GM12878 (cell line): Measurements from ENCODE around the gene FIZ1. TPM values are rescaled to one million over a fixed set of nuclear protein-coding genes. Genes with fewer than 3 reads are reported as not detected.

Source experiments
- BMI1 ChIP-seq: fragments of 450-650 bp; IDR thresholded peaks from 2 replicates; pipeline ENCODE4 v1.6.1; 2016; ENCODE audit warnings: mild to moderate bottlenecking, moderate library complexity, borderline replicate concordance
- EED ChIP-seq: sonication (generic); IDR thresholded peaks from 2 replicates; pipeline ENCODE4 v1.6.1; 2016; ENCODE audit warnings: antibody characterized with exemption, low read depth
- ETV6 ChIP-seq, 2 experiments: fragments of 450-650 bp in 1 of 2; IDR thresholded peaks in 1 of 2; conservative IDR thresholded peaks in 1 of 2; 2 replicates each; pipeline ENCODE4 v1.6.1; 2014; ENCODE audit warnings: antibody characterized with exemption in 1 of 2, borderline replicate concordance in 1 of 2, low read depth in 1 of 2, mild to moderate bottlenecking in 1 of 2, moderate library complexity in 1 of 2
- GABPA ChIP-seq: IDR thresholded peaks from 2 replicates; pipeline ENCODE4 v1.6.1; 2014; ENCODE audit warnings: antibody characterized with exemption, low read depth, mild to moderate bottlenecking, inconsistent platforms
- HCFC1 ChIP-seq: fragments of 150-350 bp; IDR thresholded peaks from 2 replicates; pipeline ENCODE4 v1.6.1; 2014; ENCODE audit warnings: low read length
- IKZF1 ChIP-seq: fragments of 450-650 bp; conservative IDR thresholded peaks from 2 replicates; pipeline ENCODE4 v1.6.1; 2017; ENCODE audit warnings: antibody characterized with exemption, mild to moderate bottlenecking
- IKZF2 ChIP-seq, 2 experiments: fragments of 450-650 bp; IDR thresholded peaks; 2 replicates each; pipeline ENCODE4 v1.6.1; 2017; ENCODE audit warnings: mild to moderate bottlenecking in 2 of 2, moderate library complexity in 2 of 2
- JUNB ChIP-seq: IDR thresholded peaks from 2 replicates; pipeline ENCODE4 v1.6.1; 2016; ENCODE audit warnings: antibody characterized with exemption, mild to moderate bottlenecking
- KLF5 ChIP-seq: fragments of 450-650 bp; IDR thresholded peaks from 2 replicates; pipeline ENCODE4 v1.6.1; 2014; ENCODE audit warnings: mild to moderate bottlenecking; ENCODE audit not compliant: partially characterized antibody
- MEF2A ChIP-seq: IDR thresholded peaks from 2 replicates; pipeline ENCODE4 v1.6.1; 2011; ENCODE audit warnings: low read depth, mild to moderate bottlenecking, low read length, moderate library complexity; ENCODE audit not compliant: insufficient read depth
- NR2F1 ChIP-seq: fragments of 450-650 bp; conservative IDR thresholded peaks from 2 replicates; pipeline ENCODE4 v1.6.1; 2017; ENCODE audit warnings: mild to moderate bottlenecking
- RUNX3 ChIP-seq: IDR thresholded peaks from 2 replicates; pipeline ENCODE4 v1.6.1; 2012; ENCODE audit warnings: low read length, inconsistent platforms
- TARDBP ChIP-seq: IDR thresholded peaks from 2 replicates; pipeline ENCODE4 v1.6.1; 2016; ENCODE audit warnings: borderline replicate concordance
- ZNF622 ChIP-seq: fragments of 450-650 bp; IDR thresholded peaks from 2 replicates; pipeline ENCODE4 v1.6.1; 2017; ENCODE audit warnings: mild to moderate bottlenecking, inconsistent platforms
- polyA plus RNA-seq, 11 experiments: library from polyadenylated mRNA; depleted of rRNA in 4 of 11; unstranded in 6 of 11; stranded (reverse) in 5 of 11; fragments of >200 nt; fragmentation: Nextera tagmentation in 4 of 11; fragmentation: Illumina TruSeq in 1 of 11; extraction: Ambion mirVana in 4 of 11; extraction: Trizol in 1 of 11; gene quantifications; 1 replicate in 1 of 11; 2 replicates in 10 of 11; pipeline versions ENCODE4 v1.2.1 to v1.2.3, GENCODE V29; 2011 to 2016; ENCODE audit warnings: inconsistent platforms in 2 of 11, missing spikeins in 2 of 11, low read depth in 1 of 11
- total RNA-seq, 4 experiments: library from RNA; depleted of rRNA in 3 of 4; stranded (reverse); fragments of >200 nt in 3 of 4; fragmentation: Illumina TruSeq in 1 of 4; extraction: Trizol in 1 of 4; gene quantifications; 2 replicates each; pipeline versions ENCODE4 v1.2.1 to v1.2.3, GENCODE V29; 2013 to 2021
- TF ChIP-seq, protein P1 (sequence below): fragments of 450-650 bp; IDR thresholded peaks from 2 replicates; pipeline ENCODE4 v1.6.1; 2017; ENCODE audit warnings: mild to moderate bottlenecking, moderate library complexity
- TF ChIP-seq, protein P2 (sequence below): fragments of 450-650 bp; formaldehyde crosslinking; IDR thresholded peaks from 2 replicates; pipeline ENCODE4 v1.4.0; 2022; ENCODE audit warnings: mild to moderate bottlenecking, moderate library complexity
- TF ChIP-seq, protein P3 (sequence below): fragments of 450-650 bp; IDR thresholded peaks from 2 replicates; pipeline ENCODE4 v1.6.1; 2016; ENCODE audit warnings: mild to moderate bottlenecking, moderate library complexity, borderline replicate concordance

The FIZ1 gene
- total and polyA plus RNA-seq, 10 of the 15 experiments (the other 5 are each of a cell fraction or from before 2014, with no cell fraction given) = 0.60 to 16.8 (median 4.2) TPM

DNA sequence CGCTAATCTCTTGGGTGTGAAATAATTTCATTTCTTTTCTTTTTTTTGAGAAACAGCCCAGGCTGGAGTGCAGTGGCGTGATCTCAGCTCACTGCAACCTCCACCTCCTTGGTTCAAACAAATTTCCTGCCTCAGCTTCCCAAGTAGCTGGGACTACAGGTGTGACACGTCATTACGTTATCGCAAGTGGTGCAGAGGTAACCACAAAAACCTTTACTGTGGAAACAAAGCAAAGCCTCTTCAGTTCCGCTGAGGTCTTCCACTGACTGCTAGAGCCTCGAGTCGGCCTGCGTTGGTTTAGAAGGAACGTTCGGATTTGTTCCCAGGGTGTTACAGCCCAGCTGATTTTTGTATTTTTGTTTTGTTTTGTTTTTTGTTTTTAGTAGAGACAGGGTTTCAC, 27.0 kb upstream of the FIZ1 start (continued):
- TF ChIP-seq, protein P1, sequence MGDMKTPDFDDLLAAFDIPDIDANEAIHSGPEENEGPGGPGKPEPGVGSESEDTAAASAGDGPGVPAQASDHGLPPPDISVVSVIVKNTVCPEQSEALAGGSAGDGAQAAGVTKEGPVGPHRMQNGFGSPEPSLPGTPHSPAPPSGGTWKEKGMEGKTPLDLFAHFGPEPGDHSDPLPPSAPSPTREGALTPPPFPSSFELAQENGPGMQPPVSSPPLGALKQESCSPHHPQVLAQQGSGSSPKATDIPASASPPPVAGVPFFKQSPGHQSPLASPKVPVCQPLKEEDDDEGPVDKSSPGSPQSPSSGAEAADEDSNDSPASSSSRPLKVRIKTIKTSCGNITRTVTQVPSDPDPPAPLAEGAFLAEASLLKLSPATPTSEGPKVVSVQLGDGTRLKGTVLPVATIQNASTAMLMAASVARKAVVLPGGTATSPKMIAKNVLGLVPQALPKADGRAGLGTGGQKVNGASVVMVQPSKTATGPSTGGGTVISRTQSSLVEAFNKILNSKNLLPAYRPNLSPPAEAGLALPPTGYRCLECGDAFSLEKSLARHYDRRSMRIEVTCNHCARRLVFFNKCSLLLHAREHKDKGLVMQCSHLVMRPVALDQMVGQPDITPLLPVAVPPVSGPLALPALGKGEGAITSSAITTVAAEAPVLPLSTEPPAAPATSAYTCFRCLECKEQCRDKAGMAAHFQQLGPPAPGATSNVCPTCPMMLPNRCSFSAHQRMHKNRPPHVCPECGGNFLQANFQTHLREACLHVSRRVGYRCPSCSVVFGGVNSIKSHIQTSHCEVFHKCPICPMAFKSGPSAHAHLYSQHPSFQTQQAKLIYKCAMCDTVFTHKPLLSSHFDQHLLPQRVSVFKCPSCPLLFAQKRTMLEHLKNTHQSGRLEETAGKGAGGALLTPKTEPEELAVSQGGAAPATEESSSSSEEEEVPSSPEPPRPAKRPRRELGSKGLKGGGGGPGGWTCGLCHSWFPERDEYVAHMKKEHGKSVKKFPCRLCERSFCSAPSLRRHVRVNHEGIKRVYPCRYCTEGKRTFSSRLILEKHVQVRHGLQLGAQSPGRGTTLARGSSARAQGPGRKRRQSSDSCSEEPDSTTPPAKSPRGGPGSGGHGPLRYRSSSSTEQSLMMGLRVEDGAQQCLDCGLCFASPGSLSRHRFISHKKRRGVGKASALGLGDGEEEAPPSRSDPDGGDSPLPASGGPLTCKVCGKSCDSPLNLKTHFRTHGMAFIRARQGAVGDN = no peak
- TF ChIP-seq TARDBP (no peak), MEF2A (no peak), IKZF1 (peak; percentile 81), IKZF2 (IDR thresholded peaks at IDR 0.05) (peak; percentile 81 to 85), ZNF622 (no peak), GABPA (0 out of 2 replicates have a peak, but pooled peaks have one; percentile 34), JUNB (no peak; the same call in 1 of the 2 replicates), KLF5 (no peak), EED (peak; percentile 91), RUNX3 (peak; percentile 95), ETV6 (conservative IDR thresholded peaks at IDR 0.05 in 1 of 2, IDR thresholded peaks at IDR 0.05 in 1 of 2; ENCODE audit: borderline replicate concordance in 1 of 2, low read depth in 1 of 2) (0 out of 4 replicates have a peak, but pooled peaks of 1 of the 2 experiments have one; percentile 25), BMI1 (no peak), HCFC1 (no peak), NR2F1 (0 out of 2 replicates have a peak, but pooled peaks have one; percentile 14)
- TF ChIP-seq, protein P2, sequence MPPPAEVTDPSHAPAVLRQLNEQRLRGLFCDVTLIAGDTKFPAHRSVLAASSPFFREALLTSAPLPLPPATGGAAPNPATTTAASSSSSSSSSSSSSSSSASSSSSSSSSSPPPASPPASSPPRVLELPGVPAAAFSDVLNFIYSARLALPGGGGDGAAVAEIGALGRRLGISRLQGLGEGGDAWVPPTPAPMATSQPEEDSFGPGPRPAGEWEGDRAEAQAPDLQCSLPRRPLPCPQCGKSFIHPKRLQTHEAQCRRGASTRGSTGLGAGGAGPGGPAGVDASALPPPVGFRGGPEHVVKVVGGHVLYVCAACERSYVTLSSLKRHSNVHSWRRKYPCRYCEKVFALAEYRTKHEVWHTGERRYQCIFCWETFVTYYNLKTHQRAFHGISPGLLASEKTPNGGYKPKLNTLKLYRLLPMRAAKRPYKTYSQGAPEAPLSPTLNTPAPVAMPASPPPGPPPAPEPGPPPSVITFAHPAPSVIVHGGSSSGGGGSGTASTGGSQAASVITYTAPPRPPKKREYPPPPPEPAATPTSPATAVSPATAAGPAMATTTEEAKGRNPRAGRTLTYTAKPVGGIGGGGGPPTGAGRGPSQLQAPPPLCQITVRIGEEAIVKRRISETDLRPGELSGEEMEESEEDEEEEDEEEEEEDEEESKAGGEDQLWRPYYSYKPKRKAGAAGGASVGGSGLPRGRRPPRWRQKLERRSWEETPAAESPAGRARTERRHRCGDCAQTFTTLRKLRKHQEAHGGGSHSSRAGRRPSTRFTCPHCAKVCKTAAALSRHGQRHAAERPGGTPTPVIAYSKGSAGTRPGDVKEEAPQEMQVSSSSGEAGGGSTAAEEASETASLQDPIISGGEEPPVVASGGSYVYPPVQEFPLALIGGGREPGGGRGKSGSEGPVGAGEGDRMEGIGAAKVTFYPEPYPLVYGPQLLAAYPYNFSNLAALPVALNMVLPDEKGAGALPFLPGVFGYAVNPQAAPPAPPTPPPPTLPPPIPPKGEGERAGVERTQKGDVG (CRISPR knock-in tag) = no peak
- TF ChIP-seq, protein P3, sequence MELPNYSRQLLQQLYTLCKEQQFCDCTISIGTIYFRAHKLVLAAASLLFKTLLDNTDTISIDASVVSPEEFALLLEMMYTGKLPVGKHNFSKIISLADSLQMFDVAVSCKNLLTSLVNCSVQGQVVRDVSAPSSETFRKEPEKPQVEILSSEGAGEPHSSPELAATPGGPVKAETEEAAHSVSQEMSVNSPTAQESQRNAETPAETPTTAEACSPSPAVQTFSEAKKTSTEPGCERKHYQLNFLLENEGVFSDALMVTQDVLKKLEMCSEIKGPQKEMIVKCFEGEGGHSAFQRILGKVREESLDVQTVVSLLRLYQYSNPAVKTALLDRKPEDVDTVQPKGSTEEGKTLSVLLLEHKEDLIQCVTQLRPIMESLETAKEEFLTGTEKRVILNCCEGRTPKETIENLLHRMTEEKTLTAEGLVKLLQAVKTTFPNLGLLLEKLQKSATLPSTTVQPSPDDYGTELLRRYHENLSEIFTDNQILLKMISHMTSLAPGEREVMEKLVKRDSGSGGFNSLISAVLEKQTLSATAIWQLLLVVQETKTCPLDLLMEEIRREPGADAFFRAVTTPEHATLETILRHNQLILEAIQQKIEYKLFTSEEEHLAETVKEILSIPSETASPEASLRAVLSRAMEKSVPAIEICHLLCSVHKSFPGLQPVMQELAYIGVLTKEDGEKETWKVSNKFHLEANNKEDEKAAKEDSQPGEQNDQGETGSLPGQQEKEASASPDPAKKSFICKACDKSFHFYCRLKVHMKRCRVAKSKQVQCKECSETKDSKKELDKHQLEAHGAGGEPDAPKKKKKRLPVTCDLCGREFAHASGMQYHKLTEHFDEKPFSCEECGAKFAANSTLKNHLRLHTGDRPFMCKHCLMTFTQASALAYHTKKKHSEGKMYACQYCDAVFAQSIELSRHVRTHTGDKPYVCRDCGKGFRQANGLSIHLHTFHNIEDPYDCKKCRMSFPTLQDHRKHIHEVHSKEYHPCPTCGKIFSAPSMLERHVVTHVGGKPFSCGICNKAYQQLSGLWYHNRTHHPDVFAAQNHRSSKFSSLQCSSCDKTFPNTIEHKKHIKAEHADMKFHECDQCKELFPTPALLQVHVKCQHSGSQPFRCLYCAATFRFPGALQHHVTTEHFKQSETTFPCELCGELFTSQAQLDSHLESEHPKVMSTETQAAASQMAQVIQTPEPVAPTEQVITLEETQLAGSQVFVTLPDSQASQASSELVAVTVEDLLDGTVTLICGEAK = no peak
